Right lobe of liver (tissue), 4 donors: ENCODE results near the gene PRTFDC1.

Experiments
- CTCF ChIP-seq, 4 donors: fragments of 200-600 bp in 3 of 4; fragments of 450-650 bp in 1 of 4; IDR thresholded peaks; one replicate each; pipeline versions ENCODE4 v1.5.1 to v1.8.0; 2016 to 2022; ENCODE audit warnings: antibody characterized with exemption in 4 of 4, mild to moderate bottlenecking in 2 of 4
- POLR2A ChIP-seq: fragments of 450-650 bp; IDR thresholded peaks from one replicate; pipeline ENCODE4 v1.6.1; 2017; ENCODE audit warnings: antibody characterized with exemption, mild to moderate bottlenecking
- donor health status: DM: no; HTN: no; CAD: no.
- donor health status: DM: no; HTN: no; CAD: no.
- donor health status: DM: no; HTN: yes; CAD: no.

- TF ChIP-seq POLR2A (no peak), CTCF (IDR thresholded peaks at IDR 0.05) (no peak)
These were observed 44.5 kb downstream of the PRTFDC1 start for GRCh38 chr10:24907956-24908355.
